Glomerular visceral epithelial cell (primary cell): ENCODE results near the gene UGT8.
"Not testable (repeated sequence)": the region's sequence is repeated elsewhere in the genome, so short reads cannot be mapped to it uniquely, and the experiment has no call there.

Experiments
- DNase-seq: peaks from one replicate; pipeline ENCODE4 v3.0.0-alpha.2; 2016; ENCODE audit errors: extremely low spot score

UGT8 gene

DNA sequence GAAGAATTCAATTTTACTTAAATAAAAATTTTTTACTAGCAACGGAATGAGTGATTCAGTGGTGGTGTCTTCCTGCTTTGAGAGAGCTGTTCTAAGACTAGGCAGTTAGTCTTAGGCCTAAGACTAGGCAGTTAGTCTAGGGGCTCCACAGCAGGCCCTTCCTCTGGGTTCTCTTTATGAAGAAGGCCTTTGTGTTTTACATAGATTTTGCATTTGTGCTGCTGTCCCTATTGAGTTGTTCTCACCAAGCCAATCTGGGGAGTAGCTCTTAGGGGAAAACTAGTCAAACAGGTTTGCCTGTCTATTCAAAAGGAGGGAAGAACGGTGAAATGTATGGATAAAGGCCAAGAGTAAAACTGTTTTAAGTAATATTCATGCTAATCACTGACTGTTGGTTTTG lies 7.6 kb downstream of the UGT8 start:
- no peak for DNase-seq

DNA sequence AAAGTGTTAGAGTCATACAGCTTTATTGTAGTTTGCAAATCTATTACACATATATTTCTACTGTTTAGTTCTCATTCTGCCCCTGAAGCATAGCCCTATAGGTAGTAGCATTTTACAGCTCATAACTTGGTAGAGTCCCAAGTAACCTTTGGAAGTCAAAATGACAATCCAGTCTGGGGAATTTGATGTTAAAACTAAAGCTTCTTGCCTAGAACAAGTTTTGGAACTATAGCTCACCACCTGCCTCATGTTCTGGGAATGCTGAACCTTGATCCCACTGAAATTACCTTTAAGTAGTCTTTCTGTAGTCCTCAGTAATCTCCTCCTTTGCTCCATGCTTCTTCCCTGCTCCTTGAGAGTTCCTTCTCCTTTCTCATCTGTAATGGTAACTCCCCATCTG lies 8.4 kb downstream of the UGT8 start:
- no peak for DNase-seq

DNA sequence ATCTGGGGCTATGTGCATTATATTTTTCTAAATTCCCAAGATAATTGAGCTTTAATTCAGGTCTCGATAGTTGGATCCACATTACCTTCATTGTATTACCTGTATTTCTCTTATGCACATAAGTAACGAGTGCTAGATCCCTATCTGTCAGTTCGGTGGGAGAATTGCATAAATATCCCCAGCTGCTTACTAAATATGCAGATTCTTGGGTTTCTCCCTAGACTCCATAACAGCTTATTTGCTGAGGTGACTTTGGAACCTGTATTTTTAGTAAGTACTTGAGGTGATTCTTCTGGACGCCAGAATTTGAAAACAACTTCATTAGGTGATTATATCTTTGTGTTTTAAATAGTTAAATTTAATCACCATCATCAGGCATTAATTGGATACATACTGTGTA lies 15.0 kb downstream of the UGT8 start:
- no peak for DNase-seq

DNA sequence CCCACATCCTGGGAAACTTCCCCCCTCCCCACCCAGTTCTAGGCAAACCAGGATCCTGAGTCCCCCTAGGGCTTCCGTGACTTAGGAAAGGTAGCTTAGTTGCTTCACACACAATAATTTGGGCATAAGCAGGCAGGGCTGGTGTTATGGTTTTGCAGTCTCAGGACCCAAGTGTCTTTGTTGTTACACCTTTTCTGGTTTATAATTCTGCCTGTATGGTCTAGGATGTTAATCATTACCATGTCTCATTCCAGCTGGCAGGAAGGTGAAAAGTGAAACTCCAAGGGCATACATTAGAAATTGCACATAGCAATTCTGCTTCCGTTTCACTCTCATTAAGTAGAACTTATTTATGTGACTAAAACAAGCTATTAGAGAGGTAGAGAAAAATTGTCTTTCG lies 16.8 kb downstream of the UGT8 start:
- DNase-seq: peak; percentile 60

DNA sequence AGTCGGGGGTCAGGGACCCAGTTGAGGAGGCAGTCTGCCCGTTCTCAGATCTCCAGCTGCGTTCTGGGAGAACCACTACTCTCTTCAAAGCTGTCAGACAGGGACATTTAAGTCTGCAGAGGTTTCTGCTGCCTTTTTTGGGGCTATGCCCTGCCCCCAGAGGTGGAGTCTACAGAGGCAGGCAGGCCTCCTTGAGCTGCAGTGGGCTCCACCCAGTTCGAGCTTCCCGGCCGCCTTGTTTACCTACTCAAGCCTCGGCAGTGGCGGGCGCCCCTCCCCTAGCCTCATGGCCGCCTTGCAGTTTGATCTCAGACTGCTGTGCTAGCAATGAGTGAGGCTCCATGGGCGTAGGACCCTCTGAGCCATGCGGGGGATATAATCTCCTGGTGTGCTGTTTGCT lies 17.4 kb downstream of the UGT8 start:
- DNase-seq: peak; percentile 44

DNA sequence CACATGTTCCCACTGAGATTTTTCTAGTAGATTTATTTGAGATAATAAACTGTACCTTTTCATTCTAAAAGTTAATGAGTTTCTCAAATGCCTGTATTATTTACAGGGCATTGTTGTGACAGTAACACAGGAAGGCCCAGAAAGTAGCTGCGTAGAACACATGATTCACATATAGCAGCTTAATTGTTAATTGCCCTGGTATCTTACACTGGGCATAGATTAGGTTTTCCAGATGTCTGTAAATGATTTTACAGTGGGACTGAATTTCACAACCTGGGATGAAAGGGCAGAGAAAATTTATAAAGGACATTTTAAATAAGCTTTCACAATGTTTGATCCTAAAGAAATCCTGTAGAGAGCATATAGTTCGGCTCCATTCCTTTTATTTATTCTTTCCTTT lies 27.6 kb downstream of the UGT8 start:
- no peak for DNase-seq

DNA sequence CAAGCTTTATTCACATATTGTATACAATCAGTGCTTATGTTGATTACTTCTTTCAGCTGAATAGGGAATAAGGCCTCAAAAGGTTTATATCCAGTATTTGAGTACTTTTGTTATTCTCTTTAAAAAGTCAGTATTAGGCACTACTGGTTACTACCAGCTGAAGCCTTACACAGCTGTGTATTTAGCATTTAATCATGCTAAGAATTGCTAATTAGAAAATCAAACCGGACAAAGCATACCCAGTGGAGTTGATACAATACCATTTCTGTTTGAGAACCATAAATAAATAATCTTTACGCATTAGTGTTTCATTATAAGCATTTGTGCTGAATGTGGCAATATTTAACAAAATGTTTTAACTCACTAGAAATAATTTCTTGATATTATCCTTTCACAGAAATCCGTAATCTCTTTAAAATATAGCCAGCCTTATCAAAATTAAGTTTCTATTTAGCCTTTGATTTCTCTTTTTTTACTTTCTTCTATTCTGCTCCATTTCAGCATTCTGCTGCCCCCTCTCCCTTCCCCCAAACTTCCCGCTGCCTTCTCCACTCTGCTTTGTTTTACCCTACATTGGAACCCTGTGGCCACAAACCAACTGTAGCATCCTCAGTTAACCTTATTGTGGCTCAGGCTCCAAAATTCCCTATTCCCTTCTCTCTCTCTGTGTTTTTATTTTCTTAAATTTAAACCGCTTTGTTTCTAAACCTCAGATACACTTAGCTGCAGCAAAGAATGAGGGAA lies 37.8 kb downstream of the UGT8 start:
- DNase-seq: no peak

DNA sequence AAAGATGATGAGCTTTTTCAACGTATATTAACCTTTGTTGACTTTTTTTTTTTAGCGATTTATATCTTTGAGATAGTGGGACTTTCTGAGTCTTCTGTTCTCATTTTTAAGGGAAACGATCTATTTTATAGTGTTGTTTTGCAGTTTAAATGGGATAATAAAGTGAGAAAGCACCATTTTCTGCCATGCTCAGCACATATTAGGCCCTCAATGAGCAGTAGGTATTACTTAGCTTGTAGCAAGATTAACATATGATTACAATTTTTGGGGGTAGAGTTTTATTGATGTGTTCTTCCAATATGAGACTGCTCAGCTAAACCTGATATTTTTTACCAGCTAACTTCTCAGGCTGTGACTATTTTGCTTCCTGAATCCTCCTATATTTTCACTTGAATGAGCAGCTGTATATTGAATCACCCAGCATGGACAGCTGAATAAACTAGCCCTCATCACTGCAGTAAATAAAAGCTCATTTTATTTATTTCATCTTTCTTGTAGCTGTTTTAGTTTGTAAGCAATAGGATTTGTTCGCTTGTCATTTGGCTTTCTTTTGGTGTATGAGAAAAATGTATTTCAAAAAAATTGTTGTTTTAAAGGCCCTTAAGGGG lies 43.7 kb downstream of the UGT8 start:
- DNase-seq: peak; percentile 18

DNA sequence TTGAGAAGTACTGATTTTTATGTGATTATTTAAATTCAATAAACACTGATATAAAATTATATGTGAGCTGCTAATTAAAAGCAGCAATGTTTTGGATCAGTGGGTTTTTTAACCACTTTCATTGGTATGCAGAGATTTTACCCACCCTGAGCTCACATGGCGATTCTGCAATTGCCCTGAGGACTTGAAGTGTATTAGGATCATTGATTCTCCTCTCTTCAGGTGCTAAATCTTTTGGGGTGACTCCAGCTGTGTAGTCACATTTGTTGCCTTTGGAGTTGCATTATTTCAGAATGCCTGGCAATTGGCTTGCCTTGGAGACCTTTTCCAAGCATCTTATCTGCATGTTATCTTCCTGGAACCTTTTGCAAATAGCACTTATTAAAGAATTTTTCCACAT lies 51.3 kb downstream of the UGT8 start:
- DNase-seq: no peak

DNA sequence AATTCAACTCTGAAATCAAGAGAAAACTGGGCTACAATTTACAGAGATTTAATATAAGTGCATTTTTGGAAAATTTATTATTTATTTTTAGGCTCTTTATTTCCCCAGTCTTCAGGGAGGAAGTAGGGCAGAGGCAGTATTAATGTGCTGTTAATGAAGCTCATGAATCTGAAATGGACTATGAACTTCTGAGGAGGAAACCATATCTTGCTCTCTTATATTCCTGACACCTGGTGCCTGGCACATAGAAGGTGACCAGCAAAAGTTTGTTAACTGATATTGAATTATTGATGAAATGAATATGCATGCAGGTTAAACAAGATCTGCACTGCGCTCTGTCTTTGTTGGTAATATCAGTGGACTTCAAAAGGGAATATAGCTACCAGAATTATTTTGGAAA lies 55.1 kb downstream of the UGT8 start:
- DNase-seq: no peak

DNA sequence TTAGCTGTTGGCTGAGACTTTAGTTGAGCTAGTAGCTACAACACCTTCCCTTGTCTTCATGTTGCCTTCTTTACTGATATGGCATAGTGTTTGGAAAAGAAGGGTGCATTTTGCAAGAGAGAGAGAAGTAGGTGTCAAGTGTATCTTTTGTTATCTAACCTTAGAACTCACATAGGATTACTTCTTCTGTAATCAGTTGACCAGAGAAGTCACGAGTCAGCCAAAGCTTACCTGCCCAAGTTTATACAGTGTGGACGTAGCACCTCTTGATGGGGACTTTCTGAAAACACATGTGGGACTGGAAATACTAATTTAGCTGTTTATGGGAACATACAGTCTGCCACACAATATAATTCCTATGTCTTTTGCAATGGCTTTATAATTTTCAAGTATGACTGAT lies 56.0 kb downstream of the UGT8 start:
- no peak for DNase-seq

DNA sequence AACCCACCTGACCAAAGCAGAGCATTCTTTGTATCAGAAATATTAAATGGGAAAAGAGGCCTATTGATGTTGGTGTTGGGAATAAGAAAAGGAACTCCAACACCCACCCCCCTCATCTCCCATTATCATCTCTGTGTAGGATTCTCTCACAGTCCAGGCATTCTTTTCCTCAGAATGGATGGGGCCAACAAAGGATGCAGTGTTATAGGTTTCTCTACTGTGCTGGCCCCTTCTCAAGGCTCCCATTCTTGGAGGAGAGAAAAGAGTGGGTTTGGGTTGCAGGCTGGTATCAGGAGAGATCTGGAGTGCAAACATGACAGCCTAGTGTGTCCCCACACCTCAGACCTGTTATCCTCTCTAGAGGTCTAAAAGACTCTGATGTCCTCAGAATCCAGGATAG lies 59.6 kb downstream of the UGT8 start:
- DNase-seq: no peak

DNA sequence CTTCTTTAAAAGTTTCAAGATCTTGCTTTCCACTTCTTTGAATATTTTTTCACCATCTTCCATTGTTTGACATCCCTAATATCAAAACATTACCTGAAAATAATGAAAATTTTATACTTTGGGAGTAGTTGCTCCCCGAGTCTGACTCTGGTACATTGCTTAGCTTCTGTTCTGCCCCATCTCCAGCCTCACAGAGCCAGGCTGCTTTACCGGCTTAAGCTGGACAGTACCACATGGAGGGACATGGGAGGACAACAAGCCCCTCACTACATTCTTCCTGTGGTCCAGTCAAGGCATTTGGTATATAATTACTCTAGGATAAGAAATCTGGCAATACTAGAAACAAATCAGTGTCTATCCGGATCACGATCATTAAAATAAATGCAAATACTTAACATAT lies 60.2 kb downstream of the UGT8 start:
- DNase-seq: no peak

DNA sequence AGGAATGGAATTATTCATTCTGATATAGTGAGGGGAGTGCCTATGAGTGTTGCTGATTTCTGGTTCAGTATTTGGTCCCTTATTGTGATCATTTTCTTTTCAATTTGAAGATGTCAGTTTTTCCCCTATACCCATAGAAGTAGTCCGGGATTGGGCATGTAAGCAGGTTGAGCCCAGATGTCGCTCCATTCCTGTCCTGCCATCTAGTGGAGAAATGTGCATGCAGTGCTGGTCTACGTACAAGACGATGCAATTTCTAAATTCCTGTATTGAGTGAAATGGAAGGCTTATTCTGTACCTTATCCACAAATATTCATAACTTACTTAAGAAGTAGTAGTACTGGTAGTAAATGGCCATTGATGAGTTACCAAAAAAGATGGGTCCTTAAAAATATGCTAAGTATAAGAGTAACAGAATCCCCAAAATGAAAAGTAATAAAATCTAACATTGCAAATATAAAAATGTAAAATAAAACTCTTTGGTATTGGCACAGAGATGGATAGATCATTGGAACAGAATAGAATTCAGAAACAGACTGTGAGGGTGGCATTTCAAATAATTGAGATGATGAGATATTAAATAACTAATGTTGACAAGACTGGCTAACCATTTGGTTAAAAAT lies 60.9 kb downstream of the UGT8 start:
- peak; percentile 75 for DNase-seq

DNA sequence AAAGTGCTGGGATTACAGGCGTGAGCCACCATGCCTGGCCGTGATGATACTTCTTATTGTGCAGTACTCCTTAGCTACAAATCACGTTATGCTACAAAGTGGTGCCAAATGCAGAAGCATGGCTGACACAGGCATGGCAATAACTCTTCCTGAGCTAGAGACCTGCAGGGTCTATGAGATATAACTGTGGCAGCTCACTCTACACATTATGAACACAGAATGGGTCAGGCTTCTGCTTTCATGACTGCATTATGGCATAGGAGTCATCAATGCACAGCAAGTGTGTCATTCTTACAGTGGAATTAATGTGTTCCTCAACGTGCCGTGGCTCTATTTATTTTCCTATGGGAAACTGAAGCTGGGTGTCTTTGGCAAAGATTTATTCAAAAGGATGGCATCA lies 64.5 kb downstream of the UGT8 start:
- no peak for DNase-seq

DNA sequence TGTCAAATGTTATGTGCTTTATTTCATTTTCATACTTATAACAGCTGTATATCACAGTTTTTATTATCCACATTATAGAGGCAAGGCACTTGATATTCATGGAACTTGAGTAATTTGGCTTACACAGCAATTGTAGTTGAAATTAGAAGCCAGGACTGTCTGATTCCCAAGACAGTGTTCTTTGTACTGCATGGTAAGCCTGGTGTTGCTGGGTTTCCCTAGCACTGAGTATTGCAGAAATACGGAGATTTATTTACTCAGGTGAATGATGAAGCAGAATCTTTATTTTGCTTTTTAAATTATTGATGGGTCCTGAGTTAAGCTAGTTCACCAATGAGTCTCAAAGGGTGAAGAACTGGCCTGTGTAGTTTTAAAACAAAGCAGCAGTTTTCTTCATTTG lies 70.0 kb downstream of the UGT8 start:
- DNase-seq: no peak

DNA sequence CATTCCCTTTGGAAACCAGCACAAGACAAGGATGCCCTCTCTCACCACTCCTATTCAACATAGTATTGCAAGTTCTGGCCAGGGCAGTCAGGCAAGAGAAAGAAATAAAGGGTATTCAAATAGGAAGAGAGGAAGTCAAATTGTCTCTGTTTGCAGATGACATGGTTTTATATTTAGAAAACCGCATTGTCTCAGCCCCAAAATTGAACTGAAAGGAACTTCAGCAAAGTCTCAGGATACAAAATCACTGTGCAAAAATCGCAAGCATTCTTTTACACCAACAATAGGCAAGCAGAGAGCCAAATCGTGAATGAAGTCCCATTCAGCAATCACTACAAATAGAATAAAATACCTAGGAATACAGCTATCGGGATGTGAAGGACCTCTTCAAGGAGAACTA lies 72.1 kb downstream of the UGT8 start:
- not testable (repeated sequence) for DNase-seq

DNA sequence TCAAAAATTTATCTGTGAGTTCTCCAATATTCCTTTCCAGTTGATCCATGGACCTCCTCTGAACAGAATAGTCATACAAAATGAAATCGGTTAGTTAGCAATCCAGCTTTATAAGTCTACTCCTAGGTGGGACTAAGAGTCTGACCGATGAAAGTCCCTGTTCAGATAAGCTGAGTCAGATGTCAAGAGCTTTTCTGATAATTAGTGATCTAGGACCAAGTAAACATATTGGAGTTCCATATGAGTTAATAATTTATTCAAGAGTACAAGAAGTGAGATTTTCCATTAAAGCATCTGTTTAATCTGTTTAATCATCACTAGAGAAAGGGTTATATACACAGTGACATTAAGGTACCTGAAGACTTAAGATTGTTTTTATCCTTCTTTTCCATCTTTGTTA lies 74.7 kb downstream of the UGT8 start:
- DNase-seq: no peak

DNA sequence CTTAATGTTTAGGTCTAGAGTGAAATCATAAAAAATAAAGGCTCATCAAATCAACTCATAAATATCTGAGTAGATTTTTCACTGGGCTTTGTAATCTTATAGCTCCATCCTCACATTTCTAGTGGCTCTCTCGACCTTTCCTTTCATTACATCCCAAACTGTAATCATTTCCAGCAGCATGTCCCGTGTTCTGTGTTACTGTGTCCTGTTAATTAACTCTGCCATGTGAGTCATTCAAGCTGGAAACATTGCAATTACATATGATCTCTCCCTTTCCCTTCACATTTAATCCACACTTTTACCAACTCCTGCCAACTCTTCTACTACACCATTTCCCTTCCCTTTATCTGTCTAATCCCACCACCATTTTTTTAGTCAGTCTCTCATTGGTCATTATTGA lies 75.5 kb downstream of the UGT8 start:
- no peak for DNase-seq

DNA sequence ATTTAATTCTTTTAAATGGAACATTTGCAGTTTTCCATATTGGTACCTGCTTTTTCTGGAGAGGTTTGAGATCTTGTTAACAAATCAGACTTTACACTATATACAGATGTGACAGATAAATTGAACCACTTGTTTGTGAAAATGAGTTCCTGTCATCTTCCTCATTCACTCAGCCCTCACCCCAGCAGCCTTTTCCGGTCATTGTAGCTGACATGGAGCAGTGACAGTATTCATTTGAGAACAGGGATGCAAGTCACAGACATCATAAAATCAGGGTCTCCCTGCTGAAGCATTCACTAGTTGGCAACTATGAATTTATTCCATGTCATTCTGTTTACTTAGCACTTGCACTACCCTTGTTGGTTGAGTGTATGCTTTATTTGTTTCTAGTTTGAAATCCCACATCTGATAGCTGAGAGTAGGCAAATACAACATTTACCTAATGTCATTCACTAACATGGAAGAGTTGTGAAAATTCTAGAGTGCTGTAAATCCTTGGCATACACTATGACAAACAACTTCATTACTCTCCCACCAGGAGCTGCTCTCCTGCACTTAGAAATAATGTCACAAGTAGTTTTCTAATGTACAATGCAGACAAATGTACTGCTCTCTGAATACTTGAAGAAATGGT lies 78.9 kb downstream of the UGT8 start:
- DNase-seq: no peak

DNA sequence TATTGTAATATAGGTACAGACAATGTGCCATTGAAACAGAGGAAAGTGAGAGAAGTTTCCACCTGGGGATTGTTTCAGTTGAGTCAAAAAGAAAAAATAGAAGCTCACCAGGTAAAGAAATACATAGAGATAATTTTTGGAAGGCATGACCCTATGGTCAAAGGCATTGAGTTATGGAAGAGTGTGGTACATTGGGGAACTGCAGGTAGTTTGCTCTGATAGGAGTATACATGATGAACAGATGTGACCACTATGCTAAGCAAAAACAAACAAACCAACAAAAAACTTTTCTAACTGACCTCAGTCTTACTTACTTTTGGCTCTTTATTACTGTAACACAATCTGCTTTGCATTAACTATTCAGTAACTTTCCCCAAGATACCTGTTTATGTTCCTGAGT lies 85.9 kb downstream of the UGT8 start:
- no peak for DNase-seq

DNA sequence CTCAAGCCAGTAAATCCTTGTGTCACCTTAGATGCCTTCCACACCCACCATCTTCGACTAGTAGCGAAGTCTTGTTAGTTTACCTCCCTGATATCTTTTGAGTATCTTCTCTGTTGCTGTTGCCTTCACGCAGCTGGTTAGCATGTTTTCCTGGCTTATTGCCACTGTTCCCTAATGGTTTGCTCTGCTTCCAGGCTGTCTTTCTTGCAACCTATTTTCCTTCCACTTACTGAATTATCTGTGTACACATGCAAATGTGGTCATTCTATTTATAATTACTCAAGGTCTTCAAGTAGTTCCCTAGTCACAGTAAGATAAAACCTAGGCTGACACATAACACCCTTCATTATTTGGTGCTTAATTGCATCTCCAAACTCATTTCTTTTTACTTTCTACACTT lies 89.5 kb downstream of the UGT8 start:
- DNase-seq: no peak

DNA sequence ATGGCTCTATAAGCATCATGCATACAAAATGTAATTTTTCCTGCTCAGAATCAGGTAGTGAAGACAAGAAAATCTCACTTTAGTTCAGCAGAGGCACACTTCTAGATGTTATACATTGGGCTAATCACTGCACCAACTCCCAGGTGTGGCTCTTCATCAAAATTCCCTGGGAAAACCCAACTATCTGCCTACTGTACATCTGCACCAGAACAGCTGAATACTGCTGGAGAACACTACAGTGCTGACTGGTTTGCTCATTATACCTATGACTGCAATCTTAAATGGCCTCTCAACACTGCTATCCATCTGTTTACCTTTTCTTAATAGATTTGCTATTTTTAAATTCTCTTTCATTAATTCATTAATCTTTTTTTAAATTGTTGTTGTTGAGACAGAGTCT lies 92.0 kb downstream of the UGT8 start:
- DNase-seq: no peak
